Osteoblast (primary cell): ENCODE data around the gene SPARC. TPM values are rescaled to one million over a fixed set of nuclear protein-coding genes. Genes with fewer than 3 reads are reported as not detected.

Source experiments
- DNase-seq: peaks from one replicate; pipeline ENCODE4 v3.0.0; 2011; ENCODE audit warnings: low spot score, mixed read lengths; ENCODE audit not compliant: insufficient read length; ENCODE audit errors: missing footprints
- H2AFZ ChIP-seq: 2 replicates; pipeline ENCODE4 v1.6.0; 2011; ENCODE audit warnings: mild to moderate bottlenecking, low read length
- H3K27ac ChIP-seq: 2 replicates; pipeline ENCODE4 v1.5.1; 2011; ENCODE audit warnings: mild to moderate bottlenecking, low read depth, low read length, moderate library complexity
- H3K27me3 ChIP-seq: 2 replicates; pipeline ENCODE4 v1.6.0; 2012; ENCODE audit warnings: mild to moderate bottlenecking, control low read depth, inconsistent platforms, low read length, moderate library complexity; ENCODE audit not compliant: insufficient read depth
- H3K36me3 ChIP-seq: 2 replicates; pipeline ENCODE4 v1.5.1; 2011; ENCODE audit warnings: mild to moderate bottlenecking, low read length, control low read depth, moderate library complexity; ENCODE audit not compliant: insufficient read depth
- H3K4me1 ChIP-seq: 2 replicates; pipeline ENCODE4 v1.5.1; 2011; ENCODE audit warnings: mild to moderate bottlenecking, low read length, control low read depth, moderate library complexity; ENCODE audit not compliant: insufficient read depth
- H3K4me2 ChIP-seq: 2 replicates; pipeline ENCODE4 v1.6.0; 2011; ENCODE audit warnings: mild to moderate bottlenecking, low read length; ENCODE audit not compliant: insufficient read depth
- H3K4me3 ChIP-seq: fragments of 200-600 bp; sonication (generic); 3 replicates; pipeline ENCODE4 v1.5.1; 2012; ENCODE audit warnings: mild to moderate bottlenecking, low read length, inconsistent platforms; ENCODE audit not compliant: insufficient read depth
- H3K79me2 ChIP-seq: 2 replicates; pipeline ENCODE4 v1.6.0; 2012; ENCODE audit warnings: mild to moderate bottlenecking, low read length, control low read depth, inconsistent platforms; ENCODE audit not compliant: insufficient read depth
- H3K9me3 ChIP-seq: 2 replicates; pipeline ENCODE4 v1.5.1; 2011; ENCODE audit warnings: low read depth, low read length, control low read depth
- H4K20me1 ChIP-seq: 2 replicates; pipeline ENCODE4 v1.6.0; 2012; ENCODE audit warnings: mild to moderate bottlenecking, low read length, control low read depth; ENCODE audit not compliant: insufficient read depth
- CTCF ChIP-seq: IDR thresholded peaks from 2 replicates; pipeline ENCODE4 v1.5.1; 2011; ENCODE audit warnings: mild to moderate bottlenecking, low read depth, low read length, moderate library complexity; ENCODE audit errors: extremely low read depth
- total RNA-seq: library from RNA; depleted of rRNA; stranded (reverse); fragments of >200 nt; gene quantifications from 2 replicates; pipeline ENCODE4 v1.2.3, GENCODE V29; 2012

The SPARC gene
- total RNA-seq, 1 donor = 4,046 TPM

GRCh38 chr5:151664694-151665585 is 21.8 kb downstream of the SPARC start:
- Histone ChIP-seq H3K27me3 (no peaks in the 10 kb centered on the region), H3K9me3 (no peaks in the 10 kb centered on the region), H2AFZ (no peak overlapping the region), H3K27ac (peak overlapping the region; percentile 76), H3K79me2 (peaks cover 35% of the 10 kb centered on the region), H3K4me3 (no peak overlapping the region), H3K36me3 (peaks cover 86% of the 10 kb centered on the region), H3K4me1 (peaks cover 65% of the 10 kb centered on the region), H4K20me1 (peaks cover 56% of the 10 kb centered on the region), H3K4me2 (no peak overlapping the region)
- TF ChIP-seq CTCF = no peak
- DNase-seq = no peak

- Histone ChIP-seq H3K27ac (peak overlapping the region; percentile 76), H4K20me1 (peaks cover 45% of the 10 kb centered on the region), H3K27me3 (no peaks in the 10 kb centered on the region), H3K36me3 (peaks cover 75% of the 10 kb centered on the region), H3K79me2 (peaks cover 23% of the 10 kb centered on the region), H3K4me2 (no peak overlapping the region), H3K4me1 (peaks cover 63% of the 10 kb centered on the region), H3K4me3 (no peak overlapping the region), H2AFZ (no peak overlapping the region), H3K9me3 (no peaks in the 10 kb centered on the region)
- TF ChIP-seq CTCF = no peak
- no peak for DNase-seq
Observed at GRCh38 chr5:151663617-151664293, 23.0 kb downstream of the SPARC start.

- TF ChIP-seq CTCF = no peak
- Histone ChIP-seq H3K9me3 (no peaks in the 10 kb centered on the region), H2AFZ (no peak overlapping the region), H3K27me3 (no peaks in the 10 kb centered on the region), H4K20me1 (peaks cover 39% of the 10 kb centered on the region), H3K4me2 (no peak overlapping the region), H3K27ac (peak overlapping the region; percentile 76), H3K4me1 (peaks cover 63% of the 10 kb centered on the region), H3K79me2 (peaks cover 16% of the 10 kb centered on the region), H3K36me3 (peaks cover 65% of the 10 kb centered on the region), H3K4me3 (no peak overlapping the region)
- no peak for DNase-seq
Observed at GRCh38 chr5:151662805-151663204, 23.9 kb downstream of the SPARC start.
